Tibial nerve (tissue), 4 donors: ENCODE measurements around the gene PUS10. TPM values are rescaled to one million over a fixed set of nuclear protein-coding genes. Genes with fewer than 3 reads are reported as not detected.

Experiments
- DNase-seq, 2 donors: peaks; one replicate each; pipeline ENCODE4 v3.0.0-alpha.2; 2019; ENCODE audit warnings: low spot score in 2 of 2
- H3K27ac ChIP-seq, 4 donors: fragments of 200-600 bp; sonication (generic) in 3 of 4; one replicate each; pipeline ENCODE4 v1.5.1; 2017 to 2019; ENCODE audit warnings: mild to moderate bottlenecking in 1 of 4
- H3K27me3 ChIP-seq, 2 donors: fragments of 200-600 bp; sonication (generic) in 1 of 2; one replicate each; pipeline versions ENCODE4 v1.5.1 to v1.6.0; 2017 to 2019
- H3K36me3 ChIP-seq, 3 donors: fragments of 200-600 bp; sonication (generic); one replicate each; pipeline ENCODE4 v1.5.1; 2018 to 2019
- H3K4me1 ChIP-seq, 4 donors: fragments of 200-600 bp; sonication (generic) in 3 of 4; one replicate each; pipeline ENCODE4 v1.5.1; 2017 to 2019
- H3K4me3 ChIP-seq, 4 donors: fragments of 200-600 bp; sonication (generic) in 3 of 4; one replicate each; pipeline ENCODE4 v1.5.1; 2017 to 2019; ENCODE audit warnings: mild to moderate bottlenecking in 1 of 4, moderate library complexity in 1 of 4
- H3K9me3 ChIP-seq, 4 donors: fragments of 200-600 bp; sonication (generic) in 3 of 4; one replicate each; pipeline ENCODE4 v1.5.1; 2017 to 2019
- CTCF ChIP-seq, 5 experiments: fragments of 200-600 bp in 3 of 5; fragments of 450-650 bp in 2 of 5; sonication (generic) in 3 of 5; IDR thresholded peaks; one replicate each; pipeline ENCODE4 v1.5.1; 2016 to 2019; ENCODE audit warnings: antibody characterized with exemption in 5 of 5, mild to moderate bottlenecking in 3 of 5, moderate library complexity in 2 of 5
- EP300 ChIP-seq, 2 donors: sonication (generic); formaldehyde crosslinking; IDR thresholded peaks; one replicate each; pipeline ENCODE4 v1.6.1; 2017; ENCODE audit warnings: antibody characterized with exemption in 2 of 2, mild to moderate bottlenecking in 1 of 2
- POLR2A ChIP-seq, 2 donors: fragments of 450-650 bp; IDR thresholded peaks; one replicate each; pipeline ENCODE4 v1.6.1; 2017; ENCODE audit warnings: antibody characterized with exemption in 2 of 2, mild to moderate bottlenecking in 2 of 2, moderate library complexity in 2 of 2
- WGBS, 2 donors: methylation state at CpG; one replicate each; pipeline ENCODE4 v1.1.5; 2018; 5-methylcytosine and 5-hydroxymethylcytosine counted together
- total RNA-seq, 4 donors: library from RNA; depleted of rRNA; stranded (reverse); fragments of >200 nt; gene quantifications; one replicate each; pipeline ENCODE4 v1.1.0, GENCODE V29; 2016

Gene PUS10
- total RNA-seq, 4 donors from 2014 or later = 3.0 to 14.2 (median 6.2) TPM

DNA sequence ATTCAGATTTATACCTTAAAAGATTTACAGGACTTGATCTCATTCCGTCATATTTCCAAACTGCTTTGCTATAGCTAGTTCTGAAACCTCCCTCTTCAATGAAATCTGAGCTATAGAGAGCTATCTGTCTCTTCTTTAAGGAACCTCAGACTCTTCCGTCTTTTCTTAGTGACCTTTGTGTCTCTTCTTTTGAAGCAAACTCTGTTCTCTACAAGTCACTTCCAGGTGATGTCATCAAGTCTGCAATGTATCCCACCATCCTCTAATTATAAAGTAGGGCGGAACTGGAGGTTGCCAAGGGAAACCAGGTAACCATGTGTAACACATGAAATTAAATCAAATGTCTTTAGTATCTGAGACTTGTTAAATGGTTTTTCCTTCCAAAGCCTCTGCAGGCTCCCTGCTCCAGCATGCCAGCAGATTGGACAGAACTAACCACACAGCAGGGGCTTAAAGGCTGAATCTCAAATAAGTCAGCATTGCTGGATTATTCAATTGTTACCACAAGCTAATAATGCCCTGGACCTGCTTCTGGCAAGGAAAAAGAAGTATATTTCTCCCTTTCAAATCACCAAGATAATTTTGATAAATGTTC is 41.7 kb downstream of the PUS10 start:
- Histone ChIP-seq H3K27ac (no peak overlapping the region), H3K36me3 (peaks cover 0 to 6% (median 0%) of the 10 kb centered on the region in 3 donors), H3K4me3 (no peak overlapping the region), H3K27me3 (no peaks in the 10 kb centered on the region), H3K4me1 (no peaks in the 10 kb centered on the region), H3K9me3 (no peaks in the 10 kb centered on the region)
- no peak for DNase-seq
- 86 to 90% methylated on average over 3 of the region's 3 CpGs for WGBS, 2 donors
- TF ChIP-seq CTCF (IDR thresholded peaks at IDR 0.05) (no peak), POLR2A (IDR thresholded peaks at IDR 0.05) (no peak), EP300 (IDR thresholded peaks at IDR 0.05) (no peak)

DNA sequence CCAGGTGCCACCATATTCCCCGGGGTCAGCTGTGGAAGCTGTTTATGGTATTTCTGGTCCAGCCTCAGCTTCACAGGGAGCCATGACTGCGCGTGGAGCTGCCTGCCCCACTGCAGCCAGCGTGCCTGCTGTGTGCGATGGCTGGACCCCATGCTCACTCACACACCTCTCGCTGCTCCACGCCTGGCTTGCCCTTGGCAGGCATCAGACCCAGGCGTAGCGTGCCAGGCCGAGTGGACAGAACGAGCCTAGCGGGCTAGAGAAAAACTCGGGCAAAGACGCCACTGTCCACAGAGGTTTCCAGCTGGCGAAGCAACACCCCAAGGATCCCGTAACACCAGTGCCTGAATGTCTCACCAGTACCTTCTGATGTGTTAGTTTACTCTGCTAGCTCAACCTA is 43.4 kb downstream of the PUS10 start:
- no peak for TF ChIP-seq POLR2A (IDR thresholded peaks at IDR 0.05)
- TF ChIP-seq EP300 (IDR thresholded peaks at IDR 0.05) = no peak
- no peak for TF ChIP-seq CTCF (IDR thresholded peaks at IDR 0.05)
- DNase-seq = no peak
- 95% methylated on average over 14 to 16 of the region's 16 CpGs for WGBS, 2 donors
- H3K27ac ChIP-seq = no peak overlapping the region
- peaks cover 0 to 6% (median 0%) of the 10 kb centered on the region in 3 donors for H3K36me3 ChIP-seq
- no peak overlapping the region for H3K4me3 ChIP-seq
- no peaks in the 10 kb centered on the region for H3K4me1 ChIP-seq
- no peaks in the 10 kb centered on the region for H3K9me3 ChIP-seq
- H3K27me3 ChIP-seq = no peaks in the 10 kb centered on the region

DNA sequence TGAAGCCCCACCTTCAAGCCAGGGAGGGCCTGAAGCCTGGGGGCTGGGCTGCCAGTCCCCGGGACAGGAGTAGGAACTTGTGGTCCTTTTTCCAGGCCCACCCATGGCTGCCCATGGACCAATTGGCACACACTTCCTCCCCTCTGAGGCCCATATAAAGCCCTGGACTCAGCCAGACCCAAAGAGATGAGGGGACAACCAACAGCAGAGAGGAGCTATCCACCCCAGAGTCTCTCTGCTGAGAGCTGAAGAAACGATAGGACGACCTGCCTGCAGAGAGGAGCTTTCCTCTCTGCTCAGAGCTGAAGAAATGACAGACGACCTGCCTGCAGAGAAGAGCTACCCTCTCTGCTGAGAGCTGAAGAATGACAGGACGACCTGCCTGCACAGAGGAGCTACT is 44.4 kb downstream of the PUS10 start:
- Histone ChIP-seq H3K27me3 (no peaks in the 10 kb centered on the region), H3K36me3 (peaks cover 0 to 6% (median 0%) of the 10 kb centered on the region in 3 donors), H3K9me3 (no peaks in the 10 kb centered on the region), H3K27ac (no peak overlapping the region), H3K4me3 (no peak overlapping the region), H3K4me1 (no peaks in the 10 kb centered on the region)
- no peak for TF ChIP-seq EP300 (IDR thresholded peaks at IDR 0.05)
- no peak for TF ChIP-seq CTCF (IDR thresholded peaks at IDR 0.05)
- TF ChIP-seq POLR2A (IDR thresholded peaks at IDR 0.05) = no peak
- 78 to 83% methylated on average over 5 of the region's 5 CpGs for WGBS, 2 donors
- no peak for DNase-seq

GRCh38 chr2:60972889-60973656 is 45.0 kb downstream of the PUS10 start:
- Histone ChIP-seq H3K36me3 (peaks cover 0 to 6% (median 0%) of the 10 kb centered on the region in 3 donors), H3K27ac (no peak overlapping the region), H3K9me3 (no peaks in the 10 kb centered on the region), H3K4me1 (no peaks in the 10 kb centered on the region), H3K4me3 (no peak overlapping the region), H3K27me3 (no peaks in the 10 kb centered on the region)
- TF ChIP-seq EP300 (IDR thresholded peaks at IDR 0.05) (no peak), POLR2A (IDR thresholded peaks at IDR 0.05) (no peak), CTCF (IDR thresholded peaks at IDR 0.05) (no peak)
- 91 to 93% methylated on average over 23 to 30 of the region's 32 CpGs for WGBS, 2 donors
- DNase-seq = no peak
